Fibroblast of lung (primary cell): Measurements from ENCODE around the gene HCFC1R1.
"Not testable (repeated sequence)": the region's sequence is repeated elsewhere in the genome, so short reads cannot be mapped to it uniquely, and the experiment has no call there.

ENCODE experiments used
- CTCF ChIP-seq, 2 donors: IDR thresholded peaks in 1 of 2; conservative IDR thresholded peaks in 1 of 2; 1 replicate in 1 of 2; 2 replicates in 1 of 2; pipeline ENCODE4 v1.5.1; 2011 to 2012; ENCODE audit warnings: low read length in 2 of 2, control low read depth in 1 of 2, inconsistent platforms in 1 of 2, low read depth in 1 of 2, mild to moderate bottlenecking in 1 of 2
- EZH2 ChIP-seq: IDR thresholded peaks from 2 replicates; pipeline ENCODE4 v1.5.1; 2012; ENCODE audit warnings: low read length, control low read depth, mild to moderate bottlenecking; ENCODE audit errors: missing control alignments

GRCh38 chr16:3052571-3053329 is 29.0 kb upstream of the HCFC1R1 start:
- not testable (repeated sequence) for TF ChIP-seq CTCF (conservative IDR thresholded peaks at IDR 0.05 in 1 of 2, IDR thresholded peaks at IDR 0.05 in 1 of 2; ENCODE audit: low read depth in 1 of 2, low read length in 2 of 2); EZH2
